ENCODE data around the gene AGRN.
"Not testable (repeated sequence)": the region's sequence is repeated elsewhere in the genome, so short reads cannot be mapped to it uniquely, and the experiment has no call there.

The AGRN gene

GRCh38 chr1:982765-983436 is 37.0 kb upstream of the AGRN start:
- no peak for DNase-seq

- no peak for DNase-seq
Observed at GRCh38 chr1:983798-984475, 36.0 kb upstream of the AGRN start.

DNA sequence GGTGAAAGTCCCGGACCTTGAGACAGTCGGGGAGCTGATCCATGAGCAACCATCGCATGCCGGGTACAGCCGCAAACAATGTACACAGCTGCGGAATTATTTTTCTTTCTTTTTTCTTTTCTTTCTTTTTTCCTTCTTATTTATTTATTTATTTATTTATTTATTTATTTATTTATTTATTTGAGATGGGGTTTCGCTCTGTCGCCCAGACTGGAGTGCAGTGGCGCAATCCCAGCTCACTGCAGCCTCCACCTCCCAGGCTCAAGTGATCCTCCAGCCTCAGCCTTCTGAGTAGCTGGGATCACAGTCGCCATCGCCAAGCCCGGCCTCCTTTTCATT is 35.5 kb upstream of the AGRN start:
- DNase-seq, result no peak

- DNase-seq, result no peak
Observed at GRCh38 chr1:985126-985525, 34.8 kb upstream of the AGRN start.

GRCh38 chr1:988061-988460 is 31.9 kb upstream of the AGRN start:
- DNase-seq, result not testable (repeated sequence)

DNA sequence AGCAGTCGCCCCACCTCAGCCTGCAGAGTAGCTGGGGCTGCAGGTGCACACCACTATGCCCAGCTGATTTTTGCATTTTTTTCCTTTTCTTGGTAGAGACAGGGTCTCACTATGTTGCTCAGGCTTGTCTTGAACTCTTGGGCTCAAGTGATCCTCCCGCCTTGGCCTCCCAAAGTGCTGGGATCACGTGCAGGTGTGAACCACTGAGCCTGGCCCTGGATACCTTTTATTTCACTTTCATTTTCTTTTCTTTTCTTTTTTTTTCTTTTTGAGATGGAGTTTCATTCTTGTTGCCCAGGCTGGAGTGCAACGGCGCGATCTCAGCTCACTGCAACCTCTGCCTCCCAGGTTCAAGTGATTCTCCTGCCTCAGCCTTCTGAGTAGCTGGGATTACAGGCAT is 28.6 kb upstream of the AGRN start:
- DNase-seq, result not testable (repeated sequence)

GRCh38 chr1:991895-992294 is 28.0 kb upstream of the AGRN start:
- no peak for DNase-seq

- DNase-seq, result no peak
Observed at GRCh38 chr1:992362-992761, 27.6 kb upstream of the AGRN start.

GRCh38 chr1:993379-993995 is 26.4 kb upstream of the AGRN start:
- no peak for DNase-seq

DNA sequence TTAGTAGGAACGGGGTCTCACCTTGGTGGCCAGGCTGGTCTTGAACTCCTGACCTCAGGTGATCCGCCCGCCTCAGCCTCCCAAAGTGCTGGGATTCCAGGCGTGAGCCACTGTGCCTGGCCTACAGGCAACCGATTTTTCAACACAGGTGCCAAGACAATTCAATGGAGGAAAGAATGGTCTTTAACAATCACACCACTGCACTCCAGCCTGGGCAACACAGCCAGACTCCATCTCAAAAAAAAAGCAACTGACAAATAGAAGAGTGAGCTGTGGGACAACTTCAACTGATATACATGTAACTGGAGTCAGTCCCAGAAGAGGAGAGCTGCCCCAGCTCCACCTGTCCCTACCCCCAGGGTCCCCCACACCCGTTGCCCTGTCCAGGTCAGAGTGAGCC is 25.4 kb upstream of the AGRN start:
- DNase-seq, result not testable (repeated sequence)

GRCh38 chr1:995665-996633 is 24.0 kb upstream of the AGRN start:
- DNase-seq, result no peak

- DNase-seq, result no peak
Observed at GRCh38 chr1:996851-997712, 22.8 kb upstream of the AGRN start.

DNA sequence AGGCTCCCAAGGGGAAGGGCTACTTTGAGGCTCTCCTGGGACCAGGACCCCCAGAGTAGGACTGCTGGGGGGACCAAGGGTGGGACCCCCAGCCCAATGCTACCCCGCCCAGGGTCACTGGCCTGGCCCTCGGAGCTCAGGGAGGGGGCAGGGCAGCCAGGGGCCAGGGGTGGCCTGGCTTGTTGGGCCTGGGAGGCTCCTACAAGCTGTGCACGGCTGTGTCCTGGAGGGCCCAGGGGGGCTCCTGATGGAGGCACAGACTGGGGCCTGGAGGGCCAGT is 22.3 kb upstream of the AGRN start:
- no peak for DNase-seq

- no peak for DNase-seq
Observed at GRCh38 chr1:997993-998744, 21.8 kb upstream of the AGRN start.

- DNase-seq, result no peak
Observed at GRCh38 chr1:998745-998994, 21.2 kb upstream of the AGRN start.

- no peak for DNase-seq
Observed at GRCh38 chr1:998995-999724, 20.8 kb upstream of the AGRN start.

DNA sequence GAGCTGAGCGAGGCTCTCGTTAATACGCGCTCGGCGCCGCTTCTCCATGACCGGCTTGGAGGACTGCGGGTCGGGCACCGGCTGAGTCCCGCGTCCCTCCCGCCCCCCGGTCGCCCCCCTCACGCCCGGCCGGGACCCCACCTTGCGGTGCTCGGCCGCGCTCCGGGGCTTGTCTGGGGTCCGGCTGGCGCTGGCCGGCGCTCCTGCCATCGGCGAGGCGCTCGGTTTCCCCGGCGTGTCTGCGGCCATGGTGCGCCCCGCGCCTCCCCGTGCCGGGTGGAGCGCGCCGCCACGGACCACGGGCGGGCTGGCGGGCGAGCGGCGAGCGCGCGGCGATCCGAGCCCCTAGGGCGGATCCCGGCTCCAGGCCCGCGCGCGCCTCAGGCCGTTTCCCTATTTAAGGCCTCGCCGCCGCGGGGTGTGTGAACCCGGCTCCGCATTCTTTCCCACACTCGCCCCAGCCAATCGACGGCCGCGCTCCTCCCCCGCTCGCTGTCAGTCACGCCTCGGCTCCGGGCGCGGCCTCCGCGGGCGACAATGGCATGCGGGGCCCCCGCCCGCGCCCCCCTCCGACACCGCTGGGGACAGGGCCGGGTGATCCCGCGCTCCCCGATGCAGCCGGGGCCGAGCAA is 20.1 kb upstream of the AGRN start, which contains the start of gene HES4:
Gene HES4 (minus strand): TSS at position 373 of the 632 bp plus-strand sequence. CDS start 124 bp downstream, at position 249.
- DNase-seq, result no peak

DNA sequence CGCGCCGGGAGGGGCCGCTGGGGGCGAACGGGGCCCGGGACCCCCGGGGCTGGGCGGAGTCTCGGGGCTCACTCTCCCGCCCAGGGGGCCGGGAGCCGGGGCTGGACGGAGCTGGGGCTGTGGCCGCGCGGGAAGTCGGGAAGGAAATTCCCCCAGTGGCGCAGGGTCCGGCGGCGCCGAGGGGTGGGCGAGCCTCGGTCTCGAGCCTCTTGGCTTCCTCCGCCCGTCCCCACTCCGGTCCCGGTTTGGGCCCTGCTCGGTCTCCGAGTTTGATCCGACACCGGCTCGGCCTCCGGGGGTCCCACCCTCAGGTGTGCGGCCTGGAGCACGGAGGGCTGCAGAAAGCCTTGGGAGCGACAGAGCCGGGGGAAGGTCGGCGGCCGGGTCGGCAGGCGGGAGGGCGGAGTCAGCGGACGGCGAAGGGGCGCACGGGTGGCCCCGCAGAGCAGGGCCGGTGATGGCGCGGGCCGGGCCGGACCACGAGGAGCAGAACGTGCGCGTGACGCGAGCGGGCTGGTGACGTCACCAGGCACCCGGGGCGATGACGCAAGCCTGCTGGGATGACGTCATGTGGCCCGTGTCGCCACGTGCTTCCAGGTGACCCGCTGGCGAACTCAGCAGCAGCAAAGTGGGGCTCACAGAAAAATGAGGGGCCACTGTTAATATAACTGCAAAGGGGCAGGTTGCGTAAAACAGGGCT is 19.4 kb upstream of the AGRN start:
- DNase-seq, result no peak

- no peak for DNase-seq
Observed at GRCh38 chr1:1001057-1001783, 18.7 kb upstream of the AGRN start.
